Islet precursor cell (in vitro differentiated cells): Measurements from ENCODE around the gene KDM5B.

Experiments
- DNase-seq: peaks from one replicate; pipeline ENCODE4 v3.0.0-alpha.2; 2018

KDM5B gene

GRCh38 chr1:202683029-202683428 lies 125.2 kb downstream of the KDM5B start:
- no peak for DNase-seq

- DNase-seq = no peak
Measured at GRCh38 chr1:202682477-202682876, 125.7 kb downstream of the KDM5B start.

GRCh38 chr1:202681736-202682420 lies 126.3 kb downstream of the KDM5B start:
- DNase-seq = no peak

- no peak for DNase-seq
Measured at GRCh38 chr1:202680586-202681352, 127.5 kb downstream of the KDM5B start.

DNA sequence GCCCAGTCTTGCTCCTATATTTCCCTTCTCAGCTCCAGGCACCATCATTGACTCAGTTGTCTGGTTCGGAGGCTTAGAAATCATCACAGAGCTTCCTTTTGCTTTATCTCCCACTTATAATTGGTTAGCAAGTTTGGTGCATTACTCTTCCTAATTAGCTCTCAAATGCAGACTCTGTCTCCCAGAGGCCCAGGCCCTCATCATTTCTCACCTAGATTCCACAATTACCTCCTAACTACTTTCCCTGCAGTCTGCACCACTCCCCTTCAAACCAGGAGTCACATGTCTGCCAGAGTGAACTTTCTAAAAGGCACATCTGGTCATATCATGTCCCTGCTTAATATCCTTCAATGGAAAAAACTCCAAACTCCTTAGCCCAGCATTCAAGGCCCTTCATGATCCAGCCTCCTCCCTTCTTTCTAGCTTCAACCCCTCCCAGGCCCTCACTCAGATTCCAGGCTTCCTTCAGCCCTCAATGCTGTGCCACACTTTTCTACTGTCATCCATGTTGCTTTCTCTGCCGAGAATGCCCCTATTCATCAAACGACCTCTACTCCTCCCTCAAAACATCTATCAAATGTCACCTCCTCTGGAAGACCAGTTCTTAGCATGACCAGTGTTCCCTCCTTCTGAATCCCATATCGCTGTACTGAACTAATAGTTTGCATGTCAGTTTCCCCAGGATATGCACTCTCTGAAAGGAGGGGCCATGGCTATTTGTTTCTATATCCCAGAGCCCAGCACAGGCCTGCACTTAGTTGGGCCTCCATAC lies 128.6 kb downstream of the KDM5B start:
- DNase-seq = no peak

- no peak for DNase-seq
Measured at GRCh38 chr1:202677433-202677832, 130.8 kb downstream of the KDM5B start.
